GM15510 (cell line): ENCODE measurements around the gene STIMATE.

Experiments used
- POLR2A ChIP-seq: IDR thresholded peaks from 3 replicates; pipeline ENCODE4 v1.6.1; 2011; ENCODE audit warnings: borderline replicate concordance; ENCODE audit not compliant: insufficient read length; ENCODE audit errors: extremely low read depth

The STIMATE gene

GRCh38 chr3:52843881-52844280 lies 53.5 kb downstream of the STIMATE start:
- no peak for TF ChIP-seq POLR2A

GRCh38 chr3:52843108-52843865 lies 54.1 kb downstream of the STIMATE start:
- TF ChIP-seq POLR2A = no peak

GRCh38 chr3:52842424-52842823 lies 54.9 kb downstream of the STIMATE start:
- TF ChIP-seq POLR2A = no peak

- no peak for TF ChIP-seq POLR2A
Measured at GRCh38 chr3:52841981-52842340, 55.4 kb downstream of the STIMATE start.

- TF ChIP-seq POLR2A = no peak
Measured at GRCh38 chr3:52841211-52841980, 56.0 kb downstream of the STIMATE start.

GRCh38 chr3:52839892-52840545 lies 57.3 kb downstream of the STIMATE start:
- no peak for TF ChIP-seq POLR2A

- TF ChIP-seq POLR2A = no peak
Measured at GRCh38 chr3:52839268-52839575, 58.1 kb downstream of the STIMATE start.

- no peak for TF ChIP-seq POLR2A
Measured at GRCh38 chr3:52838561-52839267, 58.6 kb downstream of the STIMATE start.

GRCh38 chr3:52836986-52837385 lies 60.4 kb downstream of the STIMATE start:
- no peak for TF ChIP-seq POLR2A

GRCh38 chr3:52836471-52836845 lies 60.9 kb downstream of the STIMATE start:
- no peak for TF ChIP-seq POLR2A

- TF ChIP-seq POLR2A = no peak
Measured at GRCh38 chr3:52835766-52836470, 61.4 kb downstream of the STIMATE start.

GRCh38 chr3:52834871-52835501 lies 62.4 kb downstream of the STIMATE start, which contains the start of gene MUSTN1:
TSS of gene MUSTN1 (minus strand) at chr3:52835019. CDS start at chr3:52834948, 71 bp downstream.
- TF ChIP-seq POLR2A = no peak

- no peak for TF ChIP-seq POLR2A
Measured at GRCh38 chr3:52833202-52833601, 64.1 kb downstream of the STIMATE start.
